Upper lobe of left lung (tissue), 6 donors: Measurements from ENCODE around the gene MEG3. TPM values are rescaled to one million over a fixed set of nuclear protein-coding genes. Genes with fewer than 3 reads are reported as not detected.

Source experiments
- ATAC-seq, 2 donors: fragments of 200-7000 bp; cut with Tn5 transposase; one replicate each; pipeline ENCODE4 v1.9.1; 2022; ENCODE audit warnings: mild to moderate bottlenecking in 2 of 2, moderate library complexity in 2 of 2; ENCODE audit not compliant: low FRiP score in 2 of 2
- DNase-seq, 2 donors: peaks; one replicate each; pipeline ENCODE4 v3.0.0-alpha.2; 2019 to 2020
- H3K27ac ChIP-seq, 4 donors: fragments of 200-600 bp; sonication (generic); one replicate each; pipeline ENCODE4 v1.5.1; 2016 to 2019
- H3K27me3 ChIP-seq, 4 donors: fragments of 200-600 bp; sonication (generic); one replicate each; pipeline ENCODE4 v1.5.1; 2017 to 2019
- H3K36me3 ChIP-seq, 4 donors: fragments of 200-600 bp; sonication (generic); one replicate each; pipeline ENCODE4 v1.5.1; 2016 to 2019
- H3K4me1 ChIP-seq, 4 donors: fragments of 200-600 bp; sonication (generic); one replicate each; pipeline ENCODE4 v1.5.1; 2018 to 2019
- H3K4me3 ChIP-seq, 4 donors: fragments of 200-600 bp; sonication (generic); one replicate each; pipeline ENCODE4 v1.5.1; 2017 to 2019; ENCODE audit warnings: mild to moderate bottlenecking in 2 of 4, moderate library complexity in 1 of 4
- H3K9me3 ChIP-seq, 4 donors: fragments of 200-600 bp; sonication (generic); one replicate each; pipeline ENCODE4 v1.5.1; 2018 to 2019
- EP300 ChIP-seq, 4 donors: sonication (generic); formaldehyde crosslinking; IDR thresholded peaks; one replicate each; pipeline ENCODE4 v1.5.1; 2017; ENCODE audit warnings: antibody characterized with exemption in 4 of 4, control low read depth in 2 of 4
- POLR2A ChIP-seq, 4 donors: fragments of 450-650 bp; IDR thresholded peaks; one replicate each; pipeline ENCODE4 v1.5.1; 2016 to 2017; ENCODE audit warnings: antibody characterized with exemption in 4 of 4, mild to moderate bottlenecking in 2 of 4
- POLR2AphosphoS5 ChIP-seq, 2 donors: sonication (generic); formaldehyde crosslinking; IDR thresholded peaks; one replicate each; pipeline ENCODE4 v1.5.1; 2017; ENCODE audit warnings: antibody characterized with exemption in 2 of 2
- WGBS, 2 donors: methylation state at CpG; one replicate each; pipeline ENCODE4 v1.1.5; 2017 to 2018; 5-methylcytosine and 5-hydroxymethylcytosine counted together
- total RNA-seq, 6 donors: library from RNA; depleted of rRNA in 4 of 6; stranded (reverse); fragments of >200 nt in 4 of 6; gene quantifications; one replicate each; pipeline versions ENCODE4 v1.1.0 to v1.2.1, GENCODE V29; 2016 to 2021
- TF ChIP-seq, protein P1 (sequence below), 6 experiments: fragments of 450-650 bp in 4 of 6; fragments of 200-600 bp in 2 of 6; sonication (generic) in 2 of 6; IDR thresholded peaks; one replicate each; pipeline ENCODE4 v1.5.1; 2016 to 2019; ENCODE audit warnings: antibody characterized with exemption in 6 of 6
- donor health status: DM: no; HTN: no; CAD: no; lungs with moderate emphysema.
- donor health status: DM: no; HTN: yes; CAD: no; lungs with severe emphysema.

MEG3 gene
- total RNA-seq, 6 donors from 2014 or later = 3.9 to 39.8 (median 17.5) TPM

DNA sequence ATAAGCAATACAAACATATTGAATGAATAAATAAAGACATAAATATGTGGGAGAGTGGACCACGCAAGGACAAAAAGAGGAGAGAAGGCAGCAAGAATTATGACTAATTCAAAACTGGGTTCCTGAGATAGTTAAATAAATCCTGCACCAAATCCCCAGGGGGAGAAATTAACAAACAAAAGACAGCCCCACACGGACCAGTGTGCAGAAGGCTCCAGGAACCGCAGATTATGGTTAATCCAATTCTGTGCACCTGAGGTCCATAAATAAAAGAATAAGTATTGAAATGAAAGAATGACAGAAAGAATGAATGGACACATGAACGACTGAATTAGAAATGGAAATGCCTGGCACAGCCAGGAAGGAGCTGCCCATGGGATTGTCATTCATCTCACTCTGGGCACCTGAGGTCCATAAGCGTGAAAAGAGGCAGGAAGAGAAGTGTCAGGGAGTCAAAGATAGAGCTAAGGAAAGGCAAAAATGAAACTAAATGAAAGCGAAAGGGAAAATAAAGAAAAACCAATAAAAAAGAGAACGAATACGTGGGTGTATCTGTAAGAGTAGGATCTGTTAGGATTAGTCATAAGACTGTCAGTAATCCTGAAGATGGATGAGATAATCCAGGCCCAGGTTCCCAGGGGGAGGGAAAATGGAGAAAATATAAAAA, 23.3 kb downstream of the MEG3 start:
- Histone ChIP-seq H3K36me3 (no peaks in the 10 kb centered on the region), H3K9me3 (no peaks in the 10 kb centered on the region), H3K27me3 (no peaks in the 10 kb centered on the region), H3K4me1 (no peaks in the 10 kb centered on the region), H3K27ac (no peak overlapping the region), H3K4me3 (no peak overlapping the region)
- TF ChIP-seq EP300 (IDR thresholded peaks at IDR 0.05) (no peak), POLR2A (IDR thresholded peaks at IDR 0.05) (no peak), POLR2AphosphoS5 (IDR thresholded peaks at IDR 0.05) (no peak)
- TF ChIP-seq, protein P1, sequence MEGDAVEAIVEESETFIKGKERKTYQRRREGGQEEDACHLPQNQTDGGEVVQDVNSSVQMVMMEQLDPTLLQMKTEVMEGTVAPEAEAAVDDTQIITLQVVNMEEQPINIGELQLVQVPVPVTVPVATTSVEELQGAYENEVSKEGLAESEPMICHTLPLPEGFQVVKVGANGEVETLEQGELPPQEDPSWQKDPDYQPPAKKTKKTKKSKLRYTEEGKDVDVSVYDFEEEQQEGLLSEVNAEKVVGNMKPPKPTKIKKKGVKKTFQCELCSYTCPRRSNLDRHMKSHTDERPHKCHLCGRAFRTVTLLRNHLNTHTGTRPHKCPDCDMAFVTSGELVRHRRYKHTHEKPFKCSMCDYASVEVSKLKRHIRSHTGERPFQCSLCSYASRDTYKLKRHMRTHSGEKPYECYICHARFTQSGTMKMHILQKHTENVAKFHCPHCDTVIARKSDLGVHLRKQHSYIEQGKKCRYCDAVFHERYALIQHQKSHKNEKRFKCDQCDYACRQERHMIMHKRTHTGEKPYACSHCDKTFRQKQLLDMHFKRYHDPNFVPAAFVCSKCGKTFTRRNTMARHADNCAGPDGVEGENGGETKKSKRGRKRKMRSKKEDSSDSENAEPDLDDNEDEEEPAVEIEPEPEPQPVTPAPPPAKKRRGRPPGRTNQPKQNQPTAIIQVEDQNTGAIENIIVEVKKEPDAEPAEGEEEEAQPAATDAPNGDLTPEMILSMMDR (IDR thresholded peaks at IDR 0.05) = no peak
- 46% methylated on average over 8 of the region's 8 CpGs for WGBS, 2 donors
- ATAC-seq (peak in 1 of 2 donors; percentile 17), DNase-seq (no peak)

- DNase-seq (peak; percentile 68 to 82), ATAC-seq (peak; percentile 79 to 84)
- Histone ChIP-seq H3K36me3 (no peaks in the 10 kb centered on the region), H3K27ac (no peak overlapping the region), H3K9me3 (no peaks in the 10 kb centered on the region), H3K4me1 (no peaks in the 10 kb centered on the region), H3K27me3 (no peaks in the 10 kb centered on the region), H3K4me3 (no peak overlapping the region)
- WGBS, 2 donors = 76% methylated on average over 8 of the region's 8 CpGs; no CpG with 5 or more reads in 1 of the 2 donors
- TF ChIP-seq, protein P1 (IDR thresholded peaks at IDR 0.05) = peak; percentile 69 to 92 (median 88)
- no peak for TF ChIP-seq EP300 (IDR thresholded peaks at IDR 0.05)
These were observed 25.1 kb downstream of the MEG3 start for GRCh38 chr14:100850841-100851585.

DNA sequence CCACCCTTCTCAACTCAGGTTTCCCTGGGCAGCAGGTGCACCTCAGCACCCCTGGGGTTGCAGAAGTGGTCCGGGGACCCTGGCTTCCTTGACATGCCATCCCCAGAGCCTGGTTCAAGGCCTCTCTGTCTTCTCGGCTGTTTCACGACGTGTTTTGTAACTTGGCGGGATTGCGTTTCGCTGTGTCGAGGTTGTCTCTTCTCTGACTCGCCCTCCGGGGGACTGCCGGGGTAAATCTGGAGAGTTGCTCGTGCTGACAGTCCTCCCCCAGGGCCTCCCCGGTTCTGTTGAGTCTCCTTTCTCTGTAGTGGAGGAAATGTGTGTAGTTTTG, 25.6 kb downstream of the MEG3 start:
- Histone ChIP-seq H3K4me1 (no peaks in the 10 kb centered on the region), H3K27me3 (no peaks in the 10 kb centered on the region), H3K27ac (no peak overlapping the region), H3K36me3 (no peaks in the 10 kb centered on the region), H3K9me3 (no peaks in the 10 kb centered on the region), H3K4me3 (no peak overlapping the region)
- DNase-seq = no peak
- TF ChIP-seq, protein P1 (IDR thresholded peaks at IDR 0.05) = no peak
- TF ChIP-seq EP300 (IDR thresholded peaks at IDR 0.05) (no peak), POLR2AphosphoS5 (IDR thresholded peaks at IDR 0.05) (no peak)
- peak in 1 of 2 donors; percentile 3 for ATAC-seq
- WGBS, 2 donors = 86 to 89% methylated on average over 12 to 13 of the region's 13 CpGs

- ATAC-seq (peak in 1 of 2 donors; percentile 51), DNase-seq (peak in 1 of 2 donors; percentile 36)
- Histone ChIP-seq H3K4me1 (no peaks in the 10 kb centered on the region), H3K36me3 (no peaks in the 10 kb centered on the region), H3K4me3 (no peak overlapping the region), H3K9me3 (no peaks in the 10 kb centered on the region), H3K27me3 (no peaks in the 10 kb centered on the region), H3K27ac (no peak overlapping the region)
- 89 to 92% methylated on average over 12 to 14 of the region's 14 CpGs for WGBS, 2 donors
- TF ChIP-seq EP300 (IDR thresholded peaks at IDR 0.05) = no peak
- TF ChIP-seq POLR2AphosphoS5 (IDR thresholded peaks at IDR 0.05) = no peak
- TF ChIP-seq, protein P1 (IDR thresholded peaks at IDR 0.05) = no peak
- TF ChIP-seq POLR2A (IDR thresholded peaks at IDR 0.05) = no peak
These were observed 26.2 kb downstream of the MEG3 start for GRCh38 chr14:100851946-100852620.
